ENCODE results near the gene GFY.

Gene GFY, protein sequence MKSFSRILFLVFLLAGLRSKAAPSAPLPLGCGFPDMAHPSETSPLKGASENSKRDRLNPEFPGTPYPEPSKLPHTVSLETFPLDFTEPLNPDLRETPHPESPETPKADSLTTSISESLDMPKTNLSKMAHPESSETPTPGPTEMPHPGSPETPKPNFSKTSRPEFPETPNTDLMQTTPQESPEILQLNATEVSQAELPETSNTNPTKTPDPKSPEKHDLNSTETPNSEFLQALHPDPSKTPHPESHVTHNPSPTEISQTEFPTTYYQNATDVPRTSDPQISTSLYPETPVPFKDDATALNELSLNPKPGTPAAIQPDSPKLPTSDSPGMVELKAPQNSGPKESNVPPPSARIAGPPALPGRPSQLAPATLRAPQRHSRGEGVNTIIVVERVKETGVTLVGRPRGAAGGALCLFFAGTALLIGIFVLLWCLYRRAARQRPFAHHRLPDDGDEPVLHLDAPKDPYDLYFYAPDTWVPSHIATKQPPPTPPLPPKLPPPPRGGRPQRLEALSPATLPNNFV

DNA sequence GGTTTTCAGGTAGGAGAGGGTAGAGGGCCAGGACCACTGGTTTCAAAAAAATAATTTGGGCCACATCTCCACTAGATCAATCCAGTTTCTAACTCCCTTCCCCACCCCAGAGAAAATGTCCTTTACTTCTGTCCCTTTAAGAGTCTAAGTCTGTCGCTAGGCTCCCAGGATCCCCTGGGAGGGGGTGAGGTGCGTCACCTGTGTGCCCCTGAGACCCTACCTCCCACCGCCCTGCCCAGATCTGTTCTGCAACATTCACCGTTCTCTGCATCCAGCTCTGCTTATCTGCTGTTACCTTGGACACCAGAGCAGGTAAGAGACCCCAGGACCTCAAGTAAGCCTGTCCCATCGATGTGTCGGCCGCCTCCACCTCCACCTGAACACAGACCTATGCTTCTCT, at the start of gene GFY:
Gene GFY (plus strand): TSS at position 211 of the 400 bp plus-strand sequence. CDS start 1,043 bp downstream, outside the sequence.
- DNase-seq (ENCODE audit: low spot score), result no peak

DNA sequence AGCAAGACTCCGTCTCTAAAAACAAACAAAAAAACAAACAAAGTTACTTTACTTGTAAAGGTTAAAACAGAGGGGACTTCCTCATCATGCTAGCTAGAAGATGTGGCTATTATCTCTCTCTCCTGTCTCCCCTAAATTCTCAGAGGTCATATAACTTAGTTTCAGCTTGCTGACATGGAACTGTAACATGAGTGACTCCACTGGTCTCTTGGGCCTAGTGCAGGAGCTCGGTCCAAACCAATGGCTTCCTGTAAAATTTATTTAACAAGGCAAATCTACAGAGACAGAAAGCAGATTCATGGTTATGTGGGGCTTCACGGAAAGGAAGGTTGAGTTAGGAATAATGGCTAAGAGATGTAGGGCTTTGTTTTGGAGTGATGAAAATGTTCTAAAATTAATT, 46.7 kb upstream of the GFY start:
- DNase-seq (ENCODE audit: low spot score), result no peak

DNA sequence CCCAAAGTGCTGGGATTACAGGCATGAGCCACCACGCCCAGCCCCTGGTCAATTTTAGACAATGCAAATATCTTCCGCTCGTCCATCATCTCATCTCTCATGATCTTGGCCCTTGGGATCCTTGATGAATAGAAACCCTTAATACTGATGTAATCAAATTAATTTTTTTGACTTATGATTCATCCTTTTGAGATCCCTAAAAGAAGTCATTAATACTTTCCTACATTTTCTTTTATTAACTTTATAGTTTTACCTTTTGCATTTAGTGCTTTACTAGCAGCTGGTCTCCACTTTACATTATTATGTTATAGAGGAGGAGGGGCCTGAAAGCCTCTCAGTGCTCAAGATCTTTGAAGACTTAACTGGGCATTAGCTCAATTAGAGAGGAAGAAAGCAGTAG, 44.8 kb upstream of the GFY start:
- no peak for DNase-seq (ENCODE audit: low spot score)

DNA sequence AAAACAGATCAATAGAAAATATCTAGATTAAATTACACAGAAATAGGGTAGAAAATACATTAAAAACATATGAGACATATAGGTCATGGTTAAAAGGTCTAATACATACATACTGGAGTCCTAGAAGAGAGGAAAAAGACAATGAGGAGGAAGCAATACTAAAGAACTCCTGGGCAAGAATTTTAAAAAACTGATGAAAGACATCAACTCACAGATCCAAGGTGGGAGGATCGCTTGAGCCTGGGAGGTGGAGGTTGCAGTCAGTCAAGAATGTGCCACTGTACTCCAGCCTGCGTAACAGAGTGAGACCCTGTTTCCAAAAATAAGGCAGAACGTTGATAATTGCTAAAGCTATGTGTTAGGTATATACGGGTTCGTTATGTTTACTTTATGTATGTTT, 42.5 kb upstream of the GFY start:
- DNase-seq (ENCODE audit: low spot score), result no peak

DNA sequence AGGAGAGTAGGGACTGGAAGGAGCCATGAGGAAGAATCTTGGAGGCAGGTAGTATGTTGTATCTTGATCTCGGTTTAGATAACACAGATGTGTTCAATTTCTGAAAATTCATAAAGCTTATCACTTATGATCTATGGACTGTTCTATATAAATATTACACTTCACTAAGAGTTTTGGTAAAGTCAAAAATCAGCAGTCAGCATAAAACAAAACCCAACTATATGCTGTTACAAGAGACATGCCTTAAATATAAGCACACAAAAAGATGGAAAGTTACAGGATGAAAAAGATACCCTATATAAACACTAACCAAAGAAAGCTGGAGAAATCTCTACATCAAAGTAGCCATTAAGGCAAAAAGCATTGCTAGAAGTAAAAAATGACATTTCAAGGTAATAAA, 41.6 kb upstream of the GFY start:
- DNase-seq (ENCODE audit: low spot score), result no peak

DNA sequence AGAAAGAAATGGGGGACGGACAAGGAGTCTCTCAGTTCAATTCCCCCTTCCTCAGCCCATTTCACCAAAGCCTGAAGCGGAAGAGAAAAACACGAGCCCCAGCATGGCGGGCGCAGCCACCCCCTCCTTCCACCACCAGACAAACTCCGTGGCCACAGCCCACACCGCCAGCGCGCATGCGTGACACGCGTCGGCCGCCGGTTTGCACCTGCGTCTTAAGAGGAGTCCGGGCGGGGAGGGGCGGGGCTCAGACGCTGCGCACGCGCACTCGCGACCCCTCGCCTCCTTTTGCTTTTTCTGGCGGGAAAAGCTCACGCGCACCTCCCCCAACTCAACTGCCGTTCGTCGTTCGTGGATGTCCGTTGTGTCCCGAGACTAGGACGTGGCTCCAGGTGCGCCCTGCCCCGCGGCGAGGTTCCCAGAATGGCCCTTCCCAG, 37.2 kb upstream of the GFY start, which contains the start of gene KASH5:
Gene KASH5 (plus strand): TSS at position 314 of the 437 bp plus-strand sequence. CDS start 2,635 bp downstream, outside the sequence.
- peak; percentile 58 for DNase-seq (ENCODE audit: low spot score)

DNA sequence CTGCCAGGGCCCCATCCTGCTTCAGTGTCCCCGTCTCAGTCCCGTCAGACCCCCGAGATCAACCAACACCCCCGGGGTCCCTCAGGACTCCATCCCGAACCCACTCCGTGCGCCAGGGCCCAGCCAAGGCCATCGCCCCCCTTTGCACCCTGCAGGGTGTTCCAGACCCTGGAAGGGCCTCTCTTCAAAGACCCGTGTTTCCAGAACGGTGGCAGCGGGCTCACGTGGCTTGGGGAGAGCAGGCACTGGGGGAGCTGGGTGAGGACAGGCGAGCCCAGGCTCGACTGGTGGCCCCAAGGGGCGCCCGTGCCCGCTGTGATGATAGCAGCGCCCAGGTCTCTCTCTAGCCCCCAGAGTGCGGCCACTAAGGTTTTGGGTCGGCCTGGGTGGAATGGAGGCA, 35.8 kb upstream of the GFY start:
- no peak for DNase-seq (ENCODE audit: low spot score)

DNA sequence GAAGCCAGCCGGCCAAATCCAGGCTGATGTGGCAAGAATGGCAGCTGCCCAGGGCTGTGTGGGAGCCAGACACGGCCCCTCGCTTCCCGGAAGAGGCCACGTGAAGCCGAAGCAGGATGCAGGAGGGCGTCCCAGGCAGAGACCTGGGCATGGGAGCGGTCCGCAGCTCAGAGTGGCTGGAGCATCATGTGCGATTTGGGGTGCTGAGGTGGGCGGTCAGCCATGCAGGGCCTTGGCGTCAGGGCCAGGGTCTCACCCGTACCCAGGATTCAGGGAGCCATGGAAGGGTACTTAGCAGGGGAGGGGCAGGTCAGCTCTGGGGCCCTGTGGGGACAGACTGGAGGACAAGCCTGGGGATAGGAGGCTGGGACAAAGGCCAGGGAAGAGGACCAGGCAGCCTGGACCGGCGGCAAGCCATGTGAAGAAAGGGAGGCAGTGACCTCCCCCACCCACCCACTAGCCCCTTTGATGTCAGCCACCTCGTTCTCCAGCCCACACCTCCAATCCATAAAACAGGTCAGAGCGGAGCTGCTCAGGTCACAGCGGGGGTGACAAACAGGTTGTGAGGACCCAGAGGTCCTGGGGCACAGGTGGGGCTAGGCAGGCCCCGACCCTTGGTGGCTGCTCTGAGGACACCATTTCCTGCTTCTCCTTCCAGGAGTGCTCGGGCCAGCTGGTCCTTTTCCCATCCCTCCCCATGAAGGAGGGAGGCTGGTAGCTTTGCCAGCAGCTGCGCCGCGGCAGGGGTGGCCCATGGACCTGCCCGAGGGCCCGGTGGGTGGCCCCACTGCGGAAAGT, 34.9 kb upstream of the GFY start:
- DNase-seq (ENCODE audit: low spot score), result no peak

DNA sequence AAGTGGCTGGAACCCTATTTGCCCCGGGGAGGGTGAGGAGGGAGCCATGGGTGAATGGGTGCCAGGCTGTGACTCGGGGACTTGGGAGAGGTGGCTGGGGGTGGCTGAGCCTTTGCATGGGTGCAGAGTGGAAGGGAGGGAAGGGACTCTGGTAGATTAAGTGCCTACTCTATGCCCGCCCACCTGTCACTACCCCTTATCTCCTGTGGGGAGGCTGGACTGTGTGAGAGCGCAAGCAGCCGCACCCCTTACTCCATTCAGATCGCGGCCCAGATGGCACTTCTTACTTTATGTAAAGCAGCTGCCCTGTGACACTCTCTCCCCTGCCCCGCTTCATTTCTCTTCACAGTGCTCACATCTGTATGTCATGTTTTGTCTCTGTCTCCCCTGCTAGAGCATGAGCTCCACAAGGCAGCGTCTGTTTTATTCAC, 34.2 kb upstream of the GFY start:
- no peak for DNase-seq (ENCODE audit: low spot score)

DNA sequence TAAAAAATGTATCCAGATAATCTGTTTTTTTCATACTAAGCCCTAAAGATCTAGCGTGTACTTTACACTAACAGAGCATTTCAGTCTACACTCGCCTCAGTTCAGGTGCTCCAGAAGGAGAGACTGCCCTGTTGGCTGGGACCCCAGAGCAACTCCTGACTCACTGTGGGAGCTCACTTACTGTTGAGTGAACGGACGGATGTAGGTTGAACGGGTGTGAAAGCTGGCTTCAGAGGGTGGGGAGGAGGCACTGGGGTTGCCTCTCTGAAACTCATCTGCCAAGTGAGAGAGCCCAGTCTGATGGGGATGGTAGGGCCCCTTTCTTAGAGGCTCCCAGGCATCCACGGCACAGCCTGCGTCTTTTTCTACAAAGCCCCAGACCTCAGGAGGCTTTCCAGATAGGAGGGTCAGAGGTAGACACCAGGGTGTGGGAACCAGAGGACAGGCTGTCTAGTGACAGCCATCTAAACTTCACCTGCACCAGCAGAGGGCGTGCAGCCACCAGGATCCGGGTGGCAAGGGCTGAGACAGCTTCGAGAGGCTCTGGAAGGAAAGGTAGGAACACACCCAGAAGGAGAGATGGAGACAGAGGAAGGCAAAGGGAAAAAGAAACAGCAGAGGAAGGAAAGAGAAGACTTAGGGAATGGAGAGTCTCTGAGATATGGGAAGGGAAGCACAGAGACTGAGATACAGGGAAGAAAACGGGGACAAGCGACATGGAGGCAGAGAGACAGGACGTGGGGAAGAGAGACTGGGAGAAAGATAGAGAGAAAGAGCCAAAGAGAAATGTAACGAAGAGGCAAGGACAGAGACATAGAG, 33.4 kb upstream of the GFY start:
- DNase-seq (ENCODE audit: low spot score), result peak; percentile 48

DNA sequence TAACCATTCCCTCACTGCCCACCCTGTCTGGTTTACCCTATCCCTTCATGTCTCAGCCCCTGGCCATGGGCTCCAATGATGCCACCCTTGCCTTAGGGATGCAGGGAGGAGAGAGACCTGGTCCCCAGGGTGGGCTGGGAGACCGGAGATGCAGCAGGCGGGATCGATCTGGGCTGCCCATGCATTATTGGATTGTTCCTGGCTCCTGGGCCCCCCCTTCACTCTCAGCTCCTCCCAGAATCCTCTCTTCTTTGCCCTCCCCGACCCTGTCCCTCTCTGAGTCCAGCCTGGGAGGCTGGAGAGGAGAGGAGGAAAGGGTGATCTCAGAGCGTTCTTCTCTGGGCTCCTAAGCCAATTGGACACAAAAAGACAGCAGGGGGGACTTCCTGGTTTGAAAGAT, 31.3 kb upstream of the GFY start:
- DNase-seq (ENCODE audit: low spot score), result no peak

DNA sequence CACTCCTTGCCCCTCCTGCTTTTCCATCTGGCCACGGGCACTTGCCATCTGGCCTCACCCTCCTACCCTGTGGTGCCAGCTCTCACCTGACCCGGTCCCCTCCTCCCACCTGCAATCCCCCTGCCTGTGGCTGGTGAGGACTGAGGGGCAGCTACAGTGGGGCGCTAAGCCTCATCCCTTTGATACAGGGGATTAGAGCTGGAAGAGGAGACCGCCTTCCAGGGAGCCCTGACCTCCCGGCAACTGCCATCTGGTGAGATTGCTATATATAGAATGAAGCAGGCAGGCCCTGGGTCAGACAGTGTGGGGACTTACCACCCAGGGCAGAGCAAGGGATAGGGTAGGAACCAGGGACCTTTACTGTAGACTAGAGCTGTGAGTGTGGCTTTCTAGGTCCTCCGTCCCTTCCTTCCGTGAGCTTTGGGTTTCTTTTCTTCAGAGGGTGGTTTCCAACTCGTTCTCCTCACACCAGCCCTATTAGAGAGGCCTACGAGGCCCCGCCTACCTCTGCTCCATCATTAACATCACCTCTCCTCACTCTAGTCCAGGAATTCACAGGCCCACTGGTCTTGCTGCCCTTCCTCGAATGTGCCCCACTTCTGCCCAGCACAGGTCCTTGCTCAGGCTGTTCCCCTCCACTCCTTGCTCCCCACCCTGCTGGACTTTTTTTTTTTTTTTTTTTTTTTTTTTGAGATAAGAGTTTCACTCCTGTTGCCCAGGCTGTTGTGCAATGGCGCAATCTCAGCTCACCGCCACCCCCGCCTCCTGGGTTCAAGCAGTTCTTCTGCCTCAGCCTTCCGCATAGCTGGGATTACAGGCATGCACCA, 29.4 kb upstream of the GFY start:
- no peak for DNase-seq (ENCODE audit: low spot score)

DNA sequence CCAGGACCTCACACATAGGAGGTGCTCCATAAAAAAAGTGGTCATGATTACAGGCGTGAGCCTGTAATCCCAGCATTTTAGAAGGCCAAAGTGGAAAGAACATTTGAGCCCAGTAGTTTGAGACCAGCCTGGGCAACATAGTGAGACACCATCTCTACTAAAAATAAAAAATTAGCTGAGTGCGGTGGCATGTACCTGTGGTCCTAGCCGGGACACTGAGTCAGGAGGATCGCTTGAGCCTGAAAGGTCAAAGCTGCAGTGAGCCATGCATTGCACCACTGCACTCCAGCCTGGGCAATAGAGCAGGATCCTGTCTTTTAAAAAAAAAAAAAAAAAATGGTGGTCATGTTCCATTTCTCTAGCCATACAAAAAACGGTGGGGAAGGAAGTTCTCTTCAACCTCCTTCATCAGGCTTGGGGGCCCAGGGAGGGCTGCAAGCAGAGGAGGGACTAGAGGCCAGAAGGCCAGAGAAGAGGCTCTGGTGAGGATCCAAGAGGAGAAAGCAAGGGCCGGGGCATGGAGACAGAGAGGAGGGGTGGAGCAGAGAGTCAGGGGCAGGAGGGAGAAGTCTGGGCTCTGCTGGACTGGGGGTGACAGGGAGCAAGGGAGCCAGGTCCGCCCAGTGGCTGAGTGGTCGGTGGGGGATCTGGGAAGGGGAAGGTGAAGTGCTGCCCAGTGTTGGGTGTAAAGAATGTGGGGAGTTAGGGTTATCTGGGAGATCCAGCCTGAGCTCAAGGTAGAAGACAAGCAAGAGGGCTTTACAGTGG, 28.3 kb upstream of the GFY start:
- DNase-seq (ENCODE audit: low spot score), result no peak

DNA sequence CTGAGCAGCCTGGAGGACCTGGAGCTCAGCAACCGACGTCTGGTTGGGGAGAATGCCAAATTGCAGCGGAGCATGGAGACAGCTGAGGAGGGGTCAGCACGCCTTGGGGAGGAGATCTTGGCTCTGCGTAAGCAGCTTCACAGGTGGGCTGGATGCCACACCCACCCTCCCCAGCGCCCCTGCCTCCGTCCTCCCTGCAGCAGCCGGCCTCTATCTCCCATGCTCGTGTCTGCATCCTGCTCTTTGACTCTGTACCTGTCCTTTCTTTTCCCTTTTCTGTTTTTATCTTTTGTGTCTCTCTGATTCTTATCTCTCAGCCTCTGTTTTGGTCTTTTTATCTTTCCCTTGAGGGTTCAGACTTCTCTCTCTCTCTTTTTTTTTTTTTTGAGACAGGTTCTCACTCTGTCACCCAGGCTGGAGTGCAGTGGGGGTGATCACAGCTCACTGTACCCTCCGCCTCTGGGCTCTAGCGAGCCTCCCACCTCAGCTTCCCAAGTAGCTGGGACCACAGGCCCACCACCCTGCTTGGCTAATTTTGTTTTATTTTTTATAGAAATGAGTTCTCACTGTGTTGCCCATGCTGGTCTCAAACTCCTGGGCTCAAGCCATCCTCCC, 27.1 kb upstream of the GFY start:
- no peak for DNase-seq (ENCODE audit: low spot score)

DNA sequence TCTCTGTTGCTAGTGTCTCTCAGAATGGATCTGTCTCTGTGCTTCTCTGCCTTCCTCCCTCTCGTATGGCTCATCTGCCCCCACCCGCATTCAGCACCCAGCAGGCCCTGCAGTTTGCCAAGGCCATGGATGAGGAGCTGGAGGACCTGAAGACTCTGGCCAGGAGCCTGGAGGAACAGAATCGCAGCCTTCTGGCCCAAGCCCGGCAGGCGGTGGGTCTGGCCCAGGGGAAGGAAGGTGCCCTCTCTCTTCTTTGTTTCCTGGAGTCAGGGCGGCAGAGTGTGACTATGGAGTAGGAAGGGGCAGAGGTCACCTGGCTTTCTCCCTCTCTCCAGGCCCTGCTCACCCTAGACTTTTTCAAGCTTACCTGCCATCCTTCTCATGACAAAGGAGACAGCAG, 26.3 kb upstream of the GFY start:
- no peak for DNase-seq (ENCODE audit: low spot score)

DNA sequence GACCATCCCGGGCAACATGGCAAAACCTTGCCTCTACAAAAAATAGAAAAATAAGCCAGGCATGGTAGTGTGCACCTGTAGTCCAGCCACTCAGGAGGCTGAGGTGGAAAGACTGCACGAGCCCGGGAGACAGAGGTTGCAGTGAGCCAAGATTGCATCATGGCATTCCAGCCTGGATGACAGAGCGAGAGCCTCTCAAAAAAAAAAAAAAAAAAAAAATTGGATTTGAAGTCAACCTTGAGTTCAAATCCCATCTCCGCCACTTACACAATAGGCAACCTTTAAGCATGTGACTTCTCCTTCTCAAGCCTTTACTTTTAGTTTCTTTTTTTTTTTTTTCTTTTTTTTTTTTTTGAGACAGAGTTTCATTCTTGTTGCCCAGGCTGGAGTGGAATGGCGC, 25.2 kb upstream of the GFY start:
- no peak for DNase-seq (ENCODE audit: low spot score)

DNA sequence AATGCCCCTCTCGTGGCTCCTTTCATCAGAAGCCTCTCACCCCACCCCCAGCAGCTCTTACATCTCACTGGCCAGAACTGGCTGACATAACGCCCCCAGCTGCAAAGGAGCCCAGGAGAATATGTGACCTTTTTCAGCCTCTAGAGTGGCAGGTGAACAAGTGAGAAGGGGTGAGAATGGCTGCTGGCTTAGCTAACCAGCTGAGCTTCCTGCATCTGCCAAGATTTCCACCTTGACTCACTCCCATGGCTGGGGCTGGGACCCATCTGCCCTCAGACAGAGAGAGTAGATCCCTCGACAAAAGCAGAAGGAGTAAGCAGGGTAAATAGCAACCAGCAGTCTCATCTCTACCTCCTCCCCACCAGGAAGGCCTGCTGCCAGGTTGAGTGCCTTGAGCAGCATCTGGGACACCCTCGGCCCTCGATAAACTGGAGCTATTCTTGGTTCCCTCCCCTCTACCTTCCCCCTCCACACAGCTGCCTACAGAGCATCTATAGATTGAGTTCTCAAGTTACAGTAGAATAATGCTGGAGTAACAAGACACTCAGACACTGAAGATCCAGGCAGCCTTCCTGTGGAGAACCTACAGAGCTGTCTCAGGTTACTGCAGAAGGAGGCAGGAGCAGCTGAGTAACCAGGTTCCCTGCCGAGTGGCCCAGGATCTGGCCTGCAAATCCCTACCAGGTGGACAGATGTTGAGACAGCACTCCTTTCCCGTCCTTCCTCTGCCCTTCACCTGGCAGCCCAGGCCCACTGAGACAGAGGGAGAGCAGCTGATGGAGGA, 21.6 kb upstream of the GFY start:
- DNase-seq (ENCODE audit: low spot score), result no peak

DNA sequence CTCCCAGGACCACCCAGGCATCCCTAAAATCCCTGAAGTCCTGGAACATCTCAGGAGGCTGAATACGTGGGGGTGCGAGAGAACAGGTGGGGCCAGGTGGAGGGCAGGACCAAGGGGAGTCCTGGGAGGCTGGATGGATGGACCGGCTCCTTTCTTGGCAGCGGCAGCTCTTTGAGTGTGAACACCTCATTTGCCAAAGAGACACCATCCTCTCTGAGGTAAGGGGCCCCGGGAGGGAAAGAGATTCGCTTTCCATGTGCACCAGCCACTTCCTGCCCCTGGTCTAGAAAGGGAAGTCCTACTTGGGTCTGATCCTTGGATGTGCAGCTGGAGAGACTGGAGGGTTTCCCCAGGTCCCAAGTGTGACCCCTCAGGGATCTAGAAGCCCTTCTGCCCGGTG, 18.1 kb upstream of the GFY start:
- DNase-seq (ENCODE audit: low spot score), result no peak

DNA sequence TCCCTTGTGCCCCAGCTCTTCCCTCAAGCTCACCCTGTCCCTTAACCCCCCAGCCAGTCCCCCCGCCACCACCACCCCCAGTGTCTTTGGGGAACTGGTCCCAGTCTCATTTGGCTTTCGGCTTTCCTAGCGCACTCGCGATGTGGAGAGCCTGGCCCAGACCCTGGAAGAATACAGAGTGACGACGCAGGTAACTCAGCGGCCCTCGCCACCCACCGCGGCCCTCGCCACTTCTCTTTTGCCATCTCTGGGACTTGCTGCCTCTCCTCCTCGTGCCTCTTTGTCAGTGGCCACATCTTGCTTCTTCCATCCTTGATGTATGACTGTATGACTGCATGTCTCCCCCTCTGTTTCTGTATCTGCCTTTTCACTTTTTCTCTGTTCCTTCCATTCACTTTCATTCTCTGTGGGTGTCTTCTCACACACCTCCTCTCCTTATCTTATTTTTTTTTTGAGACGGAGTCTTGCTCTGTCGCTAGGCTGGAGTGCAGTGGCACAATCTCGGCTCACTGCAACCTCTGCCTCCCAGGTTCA, 17.6 kb upstream of the GFY start:
- DNase-seq (ENCODE audit: low spot score), result no peak
